Mucosa of stomach (tissue), 1 donor: Measurements from ENCODE around the gene GJB5.

Experiments
- H3K27me3 ChIP-seq: one replicate; pipeline ENCODE4 v1.7.0; 2013; ENCODE audit warnings: mild to moderate bottlenecking, low read length; ENCODE audit not compliant: control insufficient read depth, insufficient read depth
- H3K36me3 ChIP-seq: one replicate; pipeline ENCODE4 v1.7.0; 2013; ENCODE audit warnings: low read length; ENCODE audit not compliant: control insufficient read depth, insufficient read depth
- H3K4me1 ChIP-seq: one replicate; pipeline ENCODE4 v1.7.0; 2013; ENCODE audit warnings: mild to moderate bottlenecking, low read length; ENCODE audit not compliant: control insufficient read depth, insufficient read depth
- H3K4me3 ChIP-seq: one replicate; pipeline ENCODE4 v1.7.0; 2013; ENCODE audit warnings: low read length
- H3K9ac ChIP-seq: one replicate; pipeline ENCODE4 v1.7.0; 2013; ENCODE audit warnings: mild to moderate bottlenecking, low read length, moderate library complexity
- H3K9me3 ChIP-seq: one replicate; pipeline ENCODE4 v1.7.0; 2013; ENCODE audit warnings: mild to moderate bottlenecking, low read length, moderate library complexity; ENCODE audit not compliant: control insufficient read depth
- donor health status: Pancreatic carcinoma.

The GJB5 gene

GRCh38 chr1:34746785-34747637 is 7.8 kb upstream of the GJB5 start:
- Histone ChIP-seq H3K4me1 (peaks cover 9% of the 10 kb centered on the region), H3K9ac (no peak overlapping the region), H3K9me3 (no peaks in the 10 kb centered on the region), H3K36me3 (no peaks in the 10 kb centered on the region), H3K27me3 (peaks cover 13% of the 10 kb centered on the region), H3K4me3 (no peak overlapping the region)

- Histone ChIP-seq H3K9ac (no peak overlapping the region), H3K4me3 (no peak overlapping the region), H3K36me3 (no peaks in the 10 kb centered on the region), H3K4me1 (peaks cover 5% of the 10 kb centered on the region), H3K27me3 (peaks cover 8% of the 10 kb centered on the region), H3K9me3 (no peaks in the 10 kb centered on the region)
Measured at GRCh38 chr1:34747638-34747941, 7.3 kb upstream of the GJB5 start.

- peaks cover 8% of the 10 kb centered on the region for H3K27me3 ChIP-seq
- no peak overlapping the region for H3K4me3 ChIP-seq
- no peaks in the 10 kb centered on the region for H3K9me3 ChIP-seq
- H3K36me3 ChIP-seq, result no peaks in the 10 kb centered on the region
- H3K4me1 ChIP-seq, result no peaks in the 10 kb centered on the region
- H3K9ac ChIP-seq, result no peak overlapping the region
Measured at GRCh38 chr1:34749992-34750391, 4.9 kb upstream of the GJB5 start.

- no peak overlapping the region for H3K4me3 ChIP-seq
- H3K4me1 ChIP-seq, result no peaks in the 10 kb centered on the region
- H3K9ac ChIP-seq, result no peak overlapping the region
- H3K27me3 ChIP-seq, result peaks cover 8% of the 10 kb centered on the region
- no peaks in the 10 kb centered on the region for H3K9me3 ChIP-seq
- no peaks in the 10 kb centered on the region for H3K36me3 ChIP-seq
Measured at GRCh38 chr1:34750610-34751009, 4.2 kb upstream of the GJB5 start.

GRCh38 chr1:34753163-34753562 is 1.7 kb upstream of the GJB5 start:
- peaks cover 1% of the 10 kb centered on the region for H3K27me3 ChIP-seq
- H3K36me3 ChIP-seq, result no peaks in the 10 kb centered on the region
- H3K4me3 ChIP-seq, result no peak overlapping the region
- no peak overlapping the region for H3K9ac ChIP-seq
- H3K9me3 ChIP-seq, result no peaks in the 10 kb centered on the region
- no peaks in the 10 kb centered on the region for H3K4me1 ChIP-seq

GRCh38 chr1:34755961-34756360 is 1.1 kb downstream of the GJB5 start:
- H3K4me1 ChIP-seq, result peaks cover 9% of the 10 kb centered on the region
- H3K27me3 ChIP-seq, result no peaks in the 10 kb centered on the region
- H3K4me3 ChIP-seq, result no peak overlapping the region
- no peak overlapping the region for H3K9ac ChIP-seq
- H3K36me3 ChIP-seq, result no peaks in the 10 kb centered on the region
- H3K9me3 ChIP-seq, result no peaks in the 10 kb centered on the region

- peaks cover 9% of the 10 kb centered on the region for H3K4me1 ChIP-seq
Measured at GRCh38 chr1:34757386-34757785, 2.5 kb downstream of the GJB5 start.

GRCh38 chr1:34758751-34759150 is 3.9 kb downstream of the GJB5 start:
- Histone ChIP-seq H3K4me1 (peaks cover 15% of the 10 kb centered on the region), H3K27me3 (no peaks in the 10 kb centered on the region), H3K9me3 (no peaks in the 10 kb centered on the region), H3K36me3 (no peaks in the 10 kb centered on the region), H3K9ac (no peak overlapping the region), H3K4me3 (no peak overlapping the region)

More at GRCh38 chr1:34757386-34757785, 2.5 kb downstream of the GJB5 start:
- no peaks in the 10 kb centered on the region for H3K27me3 ChIP-seq
- H3K9me3 ChIP-seq, result no peaks in the 10 kb centered on the region
- no peaks in the 10 kb centered on the region for H3K36me3 ChIP-seq
- no peak overlapping the region for H3K4me3 ChIP-seq
- H3K9ac ChIP-seq, result no peak overlapping the region

GRCh38 chr1:34759503-34760357 is 4.9 kb downstream of the GJB5 start, which contains the start of gene GJB4:
GJB4 (plus strand) TSS chr1:34759740; CDS start chr1:34761255, 1,515 bp downstream.
- Histone ChIP-seq H3K4me1 (peaks cover 15% of the 10 kb centered on the region), H3K4me3 (no peak within 1 kb of the TSS), H3K27me3 (no peaks in the 10 kb centered on the region), H3K9me3 (no peaks in the 10 kb centered on the region), H3K9ac (no peak within 1 kb of the TSS), H3K36me3 (no peaks in the 10 kb centered on the region)

GRCh38 chr1:34761176-34761761 is 6.4 kb downstream of the GJB5 start:
- Histone ChIP-seq H3K4me1 (peaks cover 15% of the 10 kb centered on the region), H3K4me3 (no peak overlapping the region), H3K27me3 (no peaks in the 10 kb centered on the region), H3K9ac (no peak overlapping the region), H3K9me3 (no peaks in the 10 kb centered on the region), H3K36me3 (no peaks in the 10 kb centered on the region)

- Histone ChIP-seq H3K36me3 (no peaks in the 10 kb centered on the region), H3K4me3 (no peak overlapping the region), H3K27me3 (no peaks in the 10 kb centered on the region), H3K9me3 (no peaks in the 10 kb centered on the region), H3K9ac (no peak overlapping the region), H3K4me1 (peaks cover 15% of the 10 kb centered on the region)
Measured at GRCh38 chr1:34761776-34762307, 7.0 kb downstream of the GJB5 start.
